AG10803 (cell line): ENCODE results near the gene DNAH14.
"Not testable (repeated sequence)": the region's sequence is repeated elsewhere in the genome, so short reads cannot be mapped to it uniquely, and the experiment has no call there.

ENCODE experiments used
- DNase-seq: peaks from one replicate; pipeline ENCODE4 v3.0.0; 2010; ENCODE audit warnings: low read depth
- H3K4me3 ChIP-seq: 2 replicates; pipeline ENCODE4 v1.5.1; 2011; ENCODE audit warnings: mild to moderate bottlenecking, low read length, control low read depth
- CTCF ChIP-seq: conservative IDR thresholded peaks from 2 replicates; pipeline ENCODE4 v1.5.1; 2011; ENCODE audit warnings: mild to moderate bottlenecking, low read length, control low read depth, inconsistent platforms

The DNAH14 gene

GRCh38 chr1:224922404-224923164 lies 6.9 kb upstream of the DNAH14 start:
- H3K4me3 ChIP-seq = no peak overlapping the region
- TF ChIP-seq CTCF = peak; percentile 91
- DNase-seq = peak; percentile 37

GRCh38 chr1:224923726-224924125 lies 5.7 kb upstream of the DNAH14 start:
- TF ChIP-seq CTCF = no peak
- no peak for DNase-seq
- H3K4me3 ChIP-seq = no peak overlapping the region

- not testable (repeated sequence) for DNase-seq, H3K4me3 ChIP-seq
Measured at GRCh38 chr1:224927631-224928030, 1.8 kb upstream of the DNAH14 start.

- H3K4me3 ChIP-seq = no peak overlapping the region
- TF ChIP-seq CTCF = no peak
- no peak for DNase-seq
Measured at GRCh38 chr1:224928906-224929305, 569 bp upstream of the DNAH14 start.

- TF ChIP-seq CTCF = no peak
- DNase-seq = no peak
Measured at GRCh38 chr1:224931605-224932004, 2.1 kb downstream of the DNAH14 start.

GRCh38 chr1:224932607-224933249 lies 3.3 kb downstream of the DNAH14 start:
- DNase-seq = no peak
- no peak for TF ChIP-seq CTCF
- no peak overlapping the region for H3K4me3 ChIP-seq

More at GRCh38 chr1:224931605-224932004, 2.1 kb downstream of the DNAH14 start:
- no peak overlapping the region for H3K4me3 ChIP-seq

GRCh38 chr1:224933584-224933983 lies 4.1 kb downstream of the DNAH14 start:
- DNase-seq = no peak
- no peak for TF ChIP-seq CTCF
- H3K4me3 ChIP-seq = no peak overlapping the region
